SU-DHL-6 (cell line): ENCODE results near the gene PTH1R.

ENCODE experiments used
- EZH2phosphoT487 ChIP-seq: fragments of 200-600 bp; sonication (generic), shearing (Covaris generic); conservative IDR thresholded peaks from 2 replicates; pipeline ENCODE4 v1.6.1; 2018; ENCODE audit warnings: mild to moderate bottlenecking, antibody characterized with exemption, low read length, moderate library complexity, mixed read lengths
- TF ChIP-seq, protein P1 (sequence below): fragments of 200-600 bp; sonication (generic); IDR thresholded peaks from one replicate; pipeline ENCODE4 v1.5.1; 2017; ENCODE audit warnings: antibody characterized with exemption, mild to moderate bottlenecking, low read length, moderate library complexity; ENCODE audit not compliant: insufficient read depth, poor library complexity, severe bottlenecking

- TF ChIP-seq, protein P1, sequence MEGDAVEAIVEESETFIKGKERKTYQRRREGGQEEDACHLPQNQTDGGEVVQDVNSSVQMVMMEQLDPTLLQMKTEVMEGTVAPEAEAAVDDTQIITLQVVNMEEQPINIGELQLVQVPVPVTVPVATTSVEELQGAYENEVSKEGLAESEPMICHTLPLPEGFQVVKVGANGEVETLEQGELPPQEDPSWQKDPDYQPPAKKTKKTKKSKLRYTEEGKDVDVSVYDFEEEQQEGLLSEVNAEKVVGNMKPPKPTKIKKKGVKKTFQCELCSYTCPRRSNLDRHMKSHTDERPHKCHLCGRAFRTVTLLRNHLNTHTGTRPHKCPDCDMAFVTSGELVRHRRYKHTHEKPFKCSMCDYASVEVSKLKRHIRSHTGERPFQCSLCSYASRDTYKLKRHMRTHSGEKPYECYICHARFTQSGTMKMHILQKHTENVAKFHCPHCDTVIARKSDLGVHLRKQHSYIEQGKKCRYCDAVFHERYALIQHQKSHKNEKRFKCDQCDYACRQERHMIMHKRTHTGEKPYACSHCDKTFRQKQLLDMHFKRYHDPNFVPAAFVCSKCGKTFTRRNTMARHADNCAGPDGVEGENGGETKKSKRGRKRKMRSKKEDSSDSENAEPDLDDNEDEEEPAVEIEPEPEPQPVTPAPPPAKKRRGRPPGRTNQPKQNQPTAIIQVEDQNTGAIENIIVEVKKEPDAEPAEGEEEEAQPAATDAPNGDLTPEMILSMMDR: no peak
- no peak for TF ChIP-seq EZH2phosphoT487
Measured at GRCh38 chr3:46882377-46883053, 5.0 kb downstream of the PTH1R start.
